ENCODE data around the gene CCNI2.

CCNI2 gene

DNA sequence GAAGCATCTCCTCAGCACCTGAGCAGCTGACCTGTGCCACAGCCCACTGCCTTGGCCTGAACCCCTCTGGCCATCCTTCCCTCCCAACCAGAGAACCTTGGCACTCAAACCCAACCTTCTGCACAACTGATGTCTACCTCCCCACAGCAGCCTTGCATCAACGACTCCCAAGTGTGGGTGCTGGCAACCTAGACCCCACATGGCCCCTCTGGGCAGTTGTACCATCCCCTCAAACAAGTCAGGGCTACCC lies 19.5 kb downstream of the CCNI2 start:
- 91% methylated on average over 1 of the region's 1 CpG for WGBS
- Histone ChIP-seq H3K4me1 (ENCODE audit: insufficient read depth, low read length) (peaks cover 8% of the 10 kb centered on the region; the same call in 1 of the 2 replicates), H3K27ac (ENCODE audit: low read depth, low read length) (no peak overlapping the region), H3K27me3 (ENCODE audit: insufficient read depth, low read length) (no peaks in the 10 kb centered on the region), H3K36me3 (ENCODE audit: insufficient read depth, low read length) (no peaks in the 10 kb centered on the region; the same call in 1 of the 2 replicates), H3K9ac (ENCODE audit: low read depth, low read length) (no peak overlapping the region), H3K4me3 (ENCODE audit: low read length) (no peak overlapping the region), H3K9me3 (ENCODE audit: insufficient read depth, low read depth, low read length) (no peaks in the 10 kb centered on the region)

DNA sequence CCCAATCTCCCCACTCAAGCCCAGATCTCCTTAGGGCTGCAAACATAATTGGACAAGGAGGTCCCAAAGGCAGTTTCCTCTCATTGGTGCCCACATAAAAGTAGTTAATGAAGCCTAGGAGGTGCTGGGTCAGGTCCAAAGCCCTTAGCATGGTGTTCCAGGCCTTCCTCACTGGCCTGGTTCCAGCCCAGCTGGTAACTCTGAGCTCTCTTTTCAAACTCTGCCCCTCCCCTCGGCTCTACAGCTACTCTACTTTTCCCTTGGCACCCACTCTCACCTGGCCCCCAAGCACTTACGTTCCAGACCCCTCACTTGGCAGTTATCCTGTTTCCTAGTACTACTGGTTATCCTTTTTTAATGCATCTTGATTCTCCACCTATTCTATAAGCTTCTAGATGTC lies 19.9 kb downstream of the CCNI2 start:
- Histone ChIP-seq H3K9ac (ENCODE audit: low read depth, low read length) (no peak overlapping the region), H3K9me3 (ENCODE audit: insufficient read depth, low read depth, low read length) (no peaks in the 10 kb centered on the region), H3K4me1 (ENCODE audit: insufficient read depth, low read length) (peaks cover 12% of the 10 kb centered on the region; the same call in 1 of the 2 replicates), H3K36me3 (ENCODE audit: insufficient read depth, low read length) (no peaks in the 10 kb centered on the region; the same call in 1 of the 2 replicates), H3K4me3 (ENCODE audit: low read length) (no peak overlapping the region), H3K27ac (ENCODE audit: low read depth, low read length) (no peak overlapping the region), H3K27me3 (ENCODE audit: insufficient read depth, low read length) (no peaks in the 10 kb centered on the region)
- WGBS: 86% methylated on average over 2 of the region's 2 CpGs

DNA sequence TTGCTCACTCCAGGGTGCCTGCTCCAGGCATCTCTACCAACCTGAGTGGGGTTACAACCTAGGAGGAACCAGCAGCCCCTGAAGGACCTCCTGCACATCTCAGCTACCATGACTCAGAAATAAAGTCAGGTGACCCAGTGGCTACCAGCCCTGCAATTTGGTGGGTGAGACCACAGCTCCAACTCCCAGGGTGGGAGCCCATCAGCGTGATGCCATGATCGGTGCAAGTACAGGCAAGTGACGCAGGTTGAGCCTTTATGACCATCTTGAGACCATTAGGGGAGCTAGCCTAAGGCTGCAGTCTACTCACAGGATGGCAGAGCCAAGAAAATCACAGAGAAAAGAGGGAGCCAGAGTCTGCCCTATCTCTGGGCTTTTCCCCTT lies 21.3 kb downstream of the CCNI2 start:
- Histone ChIP-seq H3K9me3 (ENCODE audit: insufficient read depth, low read depth, low read length) (no peaks in the 10 kb centered on the region), H3K9ac (ENCODE audit: low read depth, low read length) (no peak overlapping the region), H3K27ac (ENCODE audit: low read depth, low read length) (no peak overlapping the region), H3K4me1 (ENCODE audit: insufficient read depth, low read length) (peaks cover 15% of the 10 kb centered on the region; the same call in 1 of the 2 replicates), H3K36me3 (ENCODE audit: insufficient read depth, low read length) (no peaks in the 10 kb centered on the region; the same call in 1 of the 2 replicates), H3K27me3 (ENCODE audit: insufficient read depth, low read length) (no peaks in the 10 kb centered on the region), H3K4me3 (ENCODE audit: low read length) (no peak overlapping the region)
- 96% methylated on average over 3 of the region's 3 CpGs for WGBS

DNA sequence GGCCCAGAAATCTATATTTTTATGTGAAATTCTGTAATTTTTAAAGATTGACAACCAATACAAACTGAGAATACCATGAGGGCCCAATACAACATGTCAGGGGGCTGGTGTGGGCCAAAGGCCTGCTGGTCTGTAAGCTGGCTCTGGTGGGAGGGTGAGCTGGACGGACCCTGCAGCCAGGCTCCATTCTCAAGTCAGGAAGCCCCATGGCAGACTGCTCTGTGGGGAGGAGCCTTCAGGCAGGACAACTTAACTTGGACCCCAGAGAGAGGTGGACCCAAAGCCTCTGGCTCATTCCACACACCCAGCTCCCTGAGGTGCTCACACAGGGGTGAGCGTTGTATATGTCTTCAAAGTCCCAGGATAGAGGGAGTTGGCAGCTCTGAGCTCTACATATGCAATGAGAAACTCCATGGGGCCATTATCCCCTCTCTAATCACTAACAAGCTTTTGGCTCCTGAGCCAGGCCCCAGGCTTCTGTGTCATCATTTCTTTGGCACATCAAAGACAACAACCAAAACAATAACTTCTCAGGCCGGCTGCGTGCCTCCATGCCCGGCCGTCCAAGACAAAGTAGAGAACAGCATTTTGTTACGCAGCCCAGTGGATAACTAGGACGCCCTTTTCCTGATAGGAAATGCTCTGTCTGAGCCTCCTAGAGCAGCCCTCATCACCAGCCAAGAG lies 23.4 kb downstream of the CCNI2 start:
- H3K27ac ChIP-seq (ENCODE audit: low read depth, low read length): no peak overlapping the region; the same call in 1 of the 2 replicates
- no peaks in the 10 kb centered on the region for H3K36me3 ChIP-seq (ENCODE audit: insufficient read depth, low read length)
- peaks cover 14% of the 10 kb centered on the region for H3K27me3 ChIP-seq (ENCODE audit: insufficient read depth, low read length)
- H3K9ac ChIP-seq (ENCODE audit: low read depth, low read length): no peak overlapping the region
- H3K9me3 ChIP-seq (ENCODE audit: insufficient read depth, low read depth, low read length): no peaks in the 10 kb centered on the region
- 58% methylated on average over 7 of the region's 8 CpGs for WGBS
- peaks cover 15% of the 10 kb centered on the region; the same call in 1 of the 2 replicates for H3K4me1 ChIP-seq (ENCODE audit: insufficient read depth, low read length)
- H3K4me3 ChIP-seq (ENCODE audit: low read length): no peak overlapping the region

DNA sequence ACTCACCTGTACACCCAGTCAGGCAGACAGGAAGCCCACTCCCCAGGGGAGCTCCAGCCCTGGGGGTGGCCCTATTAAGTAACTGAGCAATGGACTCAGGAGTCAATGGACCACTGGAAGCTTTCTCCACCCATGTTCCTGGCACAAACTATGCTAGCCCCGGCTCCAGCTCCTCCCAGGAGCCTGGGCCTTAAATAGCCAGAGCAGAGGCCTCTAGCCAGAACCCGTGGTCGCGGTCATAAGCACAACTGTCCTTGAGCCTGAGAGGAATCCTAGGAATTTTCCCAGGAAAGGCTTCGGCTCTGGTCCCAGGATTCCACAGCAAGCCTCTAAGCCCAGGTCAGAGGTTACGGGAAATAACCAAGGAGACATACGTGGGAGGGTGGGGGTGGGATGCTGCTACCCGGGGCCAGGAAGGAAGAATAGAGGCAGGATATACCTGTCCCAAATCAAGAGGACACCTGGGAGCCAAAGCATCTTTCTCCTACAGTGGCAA lies 24.3 kb downstream of the CCNI2 start:
- Histone ChIP-seq H3K27ac (ENCODE audit: low read depth, low read length) (peak overlapping the region; percentile 20; the same call in 1 of the 2 replicates), H3K9me3 (ENCODE audit: insufficient read depth, low read depth, low read length) (no peaks in the 10 kb centered on the region), H3K4me1 (ENCODE audit: insufficient read depth, low read length) (peaks cover 15% of the 10 kb centered on the region; the same call in 1 of the 2 replicates), H3K36me3 (ENCODE audit: insufficient read depth, low read length) (no peaks in the 10 kb centered on the region), H3K27me3 (ENCODE audit: insufficient read depth, low read length) (peaks cover 24% of the 10 kb centered on the region), H3K9ac (ENCODE audit: low read depth, low read length) (no peak overlapping the region), H3K4me3 (ENCODE audit: low read length) (no peak overlapping the region)
- 58% methylated on average over 8 of the region's 8 CpGs for WGBS

DNA sequence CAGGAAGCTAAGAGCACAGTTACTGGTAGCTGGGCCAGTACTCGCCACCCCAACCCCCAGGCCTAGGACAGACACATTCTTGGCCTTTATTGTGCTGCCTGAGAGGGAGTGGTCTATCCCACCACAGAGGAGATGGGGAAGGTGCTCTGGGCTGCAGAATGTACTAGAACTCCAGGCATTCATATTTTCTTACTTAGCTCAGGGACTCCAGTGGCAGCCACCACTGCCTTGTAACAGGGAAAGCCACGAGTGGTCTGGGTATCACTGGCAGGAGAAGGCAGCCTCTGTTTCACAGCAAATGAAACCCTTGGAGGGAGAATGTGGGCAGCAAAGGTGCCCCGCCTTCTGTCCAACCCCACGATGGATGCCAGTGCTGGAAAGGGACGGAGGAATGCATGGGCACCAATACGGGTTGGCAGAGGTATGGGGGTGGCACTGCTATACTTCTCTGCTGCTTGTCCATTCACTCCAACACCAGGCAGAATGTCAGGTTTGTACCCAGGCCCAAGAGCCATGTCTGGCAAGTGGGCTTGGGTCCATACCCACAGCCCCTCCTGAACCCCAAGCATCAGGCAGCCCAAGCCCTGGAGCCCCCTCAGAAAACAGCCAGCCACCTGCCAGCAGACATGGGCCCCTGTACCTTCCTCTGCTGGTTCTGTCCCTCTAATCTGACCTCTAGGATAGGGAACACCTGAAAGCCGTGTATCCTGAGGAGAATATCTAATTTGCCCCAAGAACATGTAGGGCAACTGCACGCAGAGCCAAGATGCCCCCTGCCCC lies 25.3 kb downstream of the CCNI2 start:
- no peak overlapping the region for H3K27ac ChIP-seq (ENCODE audit: low read depth, low read length)
- H3K4me3 ChIP-seq (ENCODE audit: low read length): no peak overlapping the region
- H3K27me3 ChIP-seq (ENCODE audit: insufficient read depth, low read length): peaks cover 29% of the 10 kb centered on the region
- H3K9me3 ChIP-seq (ENCODE audit: insufficient read depth, low read depth, low read length): no peaks in the 10 kb centered on the region
- 93% methylated on average over 8 of the region's 8 CpGs for WGBS
- H3K4me1 ChIP-seq (ENCODE audit: insufficient read depth, low read length): peaks cover 15% of the 10 kb centered on the region; the same call in 1 of the 2 replicates
- H3K9ac ChIP-seq (ENCODE audit: low read depth, low read length): no peak overlapping the region
- no peaks in the 10 kb centered on the region for H3K36me3 ChIP-seq (ENCODE audit: insufficient read depth, low read length)

DNA sequence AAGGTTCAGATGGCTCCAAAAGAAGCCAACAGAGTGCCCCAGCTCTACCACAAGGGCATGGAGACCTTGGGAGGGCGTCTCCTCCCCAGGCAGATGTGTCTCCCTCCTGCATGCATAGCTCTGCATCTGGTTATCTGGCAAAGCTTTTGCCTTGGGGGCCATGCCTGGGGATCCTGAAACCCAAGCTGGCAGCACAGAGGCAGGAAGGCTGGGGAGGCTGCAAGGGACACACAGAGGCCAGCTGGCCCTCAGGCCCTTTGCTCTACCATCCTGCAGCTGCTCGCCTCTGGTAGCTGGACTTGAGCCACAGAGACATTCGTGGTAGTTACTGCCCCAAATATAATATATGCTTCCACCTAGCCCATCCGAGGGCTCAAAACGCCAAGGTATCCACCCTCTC lies 25.9 kb downstream of the CCNI2 start:
- WGBS: 90% methylated on average over 5 of the region's 5 CpGs
- H3K27me3 ChIP-seq (ENCODE audit: insufficient read depth, low read length): peaks cover 36% of the 10 kb centered on the region
- H3K27ac ChIP-seq (ENCODE audit: low read depth, low read length): no peak overlapping the region
- H3K36me3 ChIP-seq (ENCODE audit: insufficient read depth, low read length): no peaks in the 10 kb centered on the region
- H3K4me1 ChIP-seq (ENCODE audit: insufficient read depth, low read length): peaks cover 15% of the 10 kb centered on the region; the same call in 1 of the 2 replicates
- no peak overlapping the region for H3K4me3 ChIP-seq (ENCODE audit: low read length)
- no peak overlapping the region for H3K9ac ChIP-seq (ENCODE audit: low read depth, low read length)
- no peaks in the 10 kb centered on the region for H3K9me3 ChIP-seq (ENCODE audit: insufficient read depth, low read depth, low read length)

DNA sequence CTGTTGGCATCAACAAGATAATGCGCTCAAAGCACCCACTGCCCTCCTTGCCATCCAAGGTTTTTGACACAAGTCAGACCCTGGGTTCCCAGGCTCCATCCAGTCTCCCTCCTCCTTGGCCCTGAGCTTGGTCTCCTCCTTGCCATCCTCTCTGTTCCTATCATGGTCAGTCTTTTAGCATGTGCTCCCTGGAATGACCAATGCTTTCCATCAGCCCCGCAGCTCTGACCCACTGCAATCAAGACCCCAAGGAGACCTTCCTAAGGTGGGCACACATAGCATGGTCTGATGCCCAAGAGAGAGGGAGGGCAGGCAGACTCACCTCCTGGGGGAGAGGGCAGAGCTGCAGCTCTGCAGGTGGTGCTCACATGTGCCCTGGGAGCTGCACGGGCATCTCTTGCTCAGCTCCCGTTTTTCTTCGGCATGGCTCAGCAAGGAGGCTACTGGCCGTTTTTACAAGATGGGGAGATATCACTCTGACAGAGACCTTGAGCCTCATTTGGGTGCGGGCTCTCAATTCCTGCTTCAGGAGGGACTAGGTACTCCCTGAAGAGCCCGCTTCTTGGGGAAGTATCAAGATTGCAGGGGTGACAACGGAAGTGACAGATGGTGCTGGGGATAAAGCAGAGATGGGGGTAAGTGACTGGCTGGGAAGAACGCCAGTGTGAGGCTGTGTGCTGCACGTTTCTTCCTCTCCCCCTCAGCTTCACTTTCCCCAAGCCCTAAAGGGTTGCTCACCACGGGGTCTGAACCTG lies 26.6 kb downstream of the CCNI2 start:
- H3K4me3 ChIP-seq (ENCODE audit: low read length): no peak overlapping the region
- H3K36me3 ChIP-seq (ENCODE audit: insufficient read depth, low read length): no peaks in the 10 kb centered on the region
- peaks cover 15% of the 10 kb centered on the region; the same call in 1 of the 2 replicates for H3K4me1 ChIP-seq (ENCODE audit: insufficient read depth, low read length)
- peaks cover 42% of the 10 kb centered on the region for H3K27me3 ChIP-seq (ENCODE audit: insufficient read depth, low read length)
- 92% methylated on average over 12 of the region's 12 CpGs for WGBS
- H3K27ac ChIP-seq (ENCODE audit: low read depth, low read length): no peak overlapping the region
- H3K9ac ChIP-seq (ENCODE audit: low read depth, low read length): no peak overlapping the region
- H3K9me3 ChIP-seq (ENCODE audit: insufficient read depth, low read depth, low read length): no peaks in the 10 kb centered on the region

DNA sequence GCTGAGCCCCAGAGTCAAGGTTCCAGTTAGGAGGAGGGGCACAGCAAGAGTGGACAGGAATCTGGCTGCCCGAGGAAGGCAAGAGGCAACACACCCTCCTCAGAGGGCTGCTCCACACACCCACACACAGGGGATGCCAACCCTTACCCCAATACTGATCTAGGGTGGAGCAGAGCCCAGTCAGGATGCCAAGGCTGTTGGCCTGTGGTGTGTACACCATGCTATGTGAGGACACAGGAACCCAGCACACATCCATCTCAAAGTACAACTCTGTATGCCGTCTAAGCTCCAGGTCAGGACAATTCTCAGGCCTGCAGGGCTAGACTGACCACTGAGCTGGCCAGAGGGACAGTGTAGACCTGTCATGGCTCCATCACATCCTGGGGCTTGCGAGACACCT lies 27.2 kb downstream of the CCNI2 start:
- no peaks in the 10 kb centered on the region for H3K9me3 ChIP-seq (ENCODE audit: insufficient read depth, low read depth, low read length)

DNA sequence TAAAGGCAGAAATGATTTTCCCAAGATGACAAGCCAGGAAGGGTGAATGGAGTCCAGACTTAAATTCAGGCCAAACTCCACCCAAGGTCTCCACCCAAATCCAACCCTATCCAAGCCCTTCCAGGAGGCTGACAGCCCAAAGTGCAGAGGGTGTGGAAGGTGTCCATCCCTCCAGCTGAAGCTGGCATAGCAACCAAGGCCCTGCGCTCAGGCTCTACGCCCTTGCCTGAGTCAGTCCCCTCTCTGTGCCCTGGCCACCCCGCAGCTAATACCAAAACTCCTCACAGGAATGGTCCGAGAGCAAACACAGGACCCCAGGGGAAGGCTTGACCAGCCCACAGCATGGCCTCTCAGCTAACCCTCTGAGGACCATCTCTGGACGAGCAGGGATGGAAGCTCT lies 27.7 kb downstream of the CCNI2 start:
- Histone ChIP-seq H3K36me3 (ENCODE audit: insufficient read depth, low read length) (no peaks in the 10 kb centered on the region), H3K27me3 (ENCODE audit: insufficient read depth, low read length) (peaks cover 54% of the 10 kb centered on the region), H3K9ac (ENCODE audit: low read depth, low read length) (no peak overlapping the region), H3K9me3 (ENCODE audit: insufficient read depth, low read depth, low read length) (no peaks in the 10 kb centered on the region), H3K4me3 (ENCODE audit: low read length) (no peak overlapping the region), H3K4me1 (ENCODE audit: insufficient read depth, low read length) (peaks cover 15% of the 10 kb centered on the region; the same call in 1 of the 2 replicates), H3K27ac (ENCODE audit: low read depth, low read length) (no peak overlapping the region)
- 94% methylated on average over 5 of the region's 5 CpGs for WGBS

More for the DNA sequence above, 27.2 kb downstream of the CCNI2 start:
- H3K27ac ChIP-seq (ENCODE audit: low read depth, low read length): no peak overlapping the region
- H3K27me3 ChIP-seq (ENCODE audit: insufficient read depth, low read length): peaks cover 49% of the 10 kb centered on the region
- peaks cover 15% of the 10 kb centered on the region; the same call in 1 of the 2 replicates for H3K4me1 ChIP-seq (ENCODE audit: insufficient read depth, low read length)
- no peak overlapping the region for H3K4me3 ChIP-seq (ENCODE audit: low read length)
- H3K36me3 ChIP-seq (ENCODE audit: insufficient read depth, low read length): no peaks in the 10 kb centered on the region
- no peak overlapping the region for H3K9ac ChIP-seq (ENCODE audit: low read depth, low read length)
- 90% methylated on average over 3 of the region's 3 CpGs for WGBS
